CD1c-positive myeloid dendritic cell (primary cell): ENCODE results near the gene EFS.

ENCODE experiments used
- DNase-seq: peaks from one replicate; pipeline ENCODE4 v3.0.0-alpha.2; 2016; ENCODE audit errors: extremely low spot score

EFS gene

DNA sequence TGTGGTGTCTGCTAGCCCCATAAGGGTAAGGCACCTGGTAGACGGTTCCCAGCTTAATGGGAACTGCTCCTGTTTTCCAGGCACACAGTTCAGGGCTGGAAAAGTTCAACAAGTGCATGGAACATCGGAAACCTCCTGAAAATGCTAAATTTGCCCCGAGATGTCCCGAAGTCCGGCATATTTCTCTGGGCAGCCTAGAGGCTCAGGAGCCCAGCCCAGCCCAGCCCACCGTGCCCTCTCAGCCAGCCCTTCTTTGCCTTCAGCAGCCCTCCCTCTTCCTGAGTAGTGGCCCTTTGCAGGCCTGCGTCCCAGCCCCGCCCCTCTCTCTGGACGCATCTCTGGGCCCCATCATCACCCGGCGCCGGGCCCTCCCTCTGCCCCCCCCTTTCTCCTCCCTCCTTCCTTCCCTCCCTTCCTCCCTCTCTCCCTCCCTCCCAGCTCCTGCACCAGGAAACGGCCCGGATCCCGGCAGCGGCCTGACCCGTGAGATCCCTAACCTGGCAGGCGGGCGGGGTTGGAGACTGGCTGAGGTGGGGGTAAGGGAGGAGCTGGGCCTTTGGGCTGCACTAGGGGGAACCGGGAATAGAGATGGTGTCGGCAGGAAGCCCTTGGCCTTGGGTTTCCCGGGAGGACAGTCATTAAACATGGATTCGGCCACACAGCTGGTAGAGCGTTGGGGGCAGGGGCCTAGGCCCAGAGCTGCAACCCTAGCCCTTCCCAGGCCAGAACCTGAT lies 58.4 kb downstream of the EFS start, which contains the start of gene BCL2L2:
Gene BCL2L2 (plus strand): TSS at position 422 of the 734 bp plus-strand sequence. CDS start 935 bp downstream, outside the sequence.
- peak; percentile 62 for DNase-seq
